ENCODE data around the gene PKIB. TPM values are rescaled to one million over a fixed set of nuclear protein-coding genes. Genes with fewer than 3 reads are reported as not detected.

PKIB gene
- total RNA-seq, 1 donor from 2014 or later, result not detected

- intact Hi-C loops (cut with DNase I), result no loop called here
- Histone ChIP-seq H3K27ac (no peak overlapping the region), H3K36me3 (no peaks in the 10 kb centered on the region), H3K4me3 (no peak overlapping the region), H3K9me3 (no peaks in the 10 kb centered on the region), H3K27me3 (no peaks in the 10 kb centered on the region), H3K4me1 (no peaks in the 10 kb centered on the region)
- no peak for DNase-seq (ENCODE audit: low spot score in 2 of 2)
- TF ChIP-seq, protein P1, sequence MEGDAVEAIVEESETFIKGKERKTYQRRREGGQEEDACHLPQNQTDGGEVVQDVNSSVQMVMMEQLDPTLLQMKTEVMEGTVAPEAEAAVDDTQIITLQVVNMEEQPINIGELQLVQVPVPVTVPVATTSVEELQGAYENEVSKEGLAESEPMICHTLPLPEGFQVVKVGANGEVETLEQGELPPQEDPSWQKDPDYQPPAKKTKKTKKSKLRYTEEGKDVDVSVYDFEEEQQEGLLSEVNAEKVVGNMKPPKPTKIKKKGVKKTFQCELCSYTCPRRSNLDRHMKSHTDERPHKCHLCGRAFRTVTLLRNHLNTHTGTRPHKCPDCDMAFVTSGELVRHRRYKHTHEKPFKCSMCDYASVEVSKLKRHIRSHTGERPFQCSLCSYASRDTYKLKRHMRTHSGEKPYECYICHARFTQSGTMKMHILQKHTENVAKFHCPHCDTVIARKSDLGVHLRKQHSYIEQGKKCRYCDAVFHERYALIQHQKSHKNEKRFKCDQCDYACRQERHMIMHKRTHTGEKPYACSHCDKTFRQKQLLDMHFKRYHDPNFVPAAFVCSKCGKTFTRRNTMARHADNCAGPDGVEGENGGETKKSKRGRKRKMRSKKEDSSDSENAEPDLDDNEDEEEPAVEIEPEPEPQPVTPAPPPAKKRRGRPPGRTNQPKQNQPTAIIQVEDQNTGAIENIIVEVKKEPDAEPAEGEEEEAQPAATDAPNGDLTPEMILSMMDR (IDR thresholded peaks at IDR 0.05), result no peak
These were observed 56.2 kb downstream of the PKIB start for GRCh38 chr6:122666418-122666817.

GRCh38 chr6:122669418-122669817 lies 59.2 kb downstream of the PKIB start:
- Histone ChIP-seq H3K27me3 (no peaks in the 10 kb centered on the region), H3K4me1 (no peaks in the 10 kb centered on the region), H3K9me3 (no peaks in the 10 kb centered on the region), H3K27ac (no peak overlapping the region), H3K36me3 (no peaks in the 10 kb centered on the region), H3K4me3 (no peak overlapping the region)
- intact Hi-C loops (cut with DNase I), result no loop called here
- no peak for DNase-seq (ENCODE audit: low spot score in 2 of 2)
- TF ChIP-seq, protein P1 (IDR thresholded peaks at IDR 0.05), result no peak

DNA sequence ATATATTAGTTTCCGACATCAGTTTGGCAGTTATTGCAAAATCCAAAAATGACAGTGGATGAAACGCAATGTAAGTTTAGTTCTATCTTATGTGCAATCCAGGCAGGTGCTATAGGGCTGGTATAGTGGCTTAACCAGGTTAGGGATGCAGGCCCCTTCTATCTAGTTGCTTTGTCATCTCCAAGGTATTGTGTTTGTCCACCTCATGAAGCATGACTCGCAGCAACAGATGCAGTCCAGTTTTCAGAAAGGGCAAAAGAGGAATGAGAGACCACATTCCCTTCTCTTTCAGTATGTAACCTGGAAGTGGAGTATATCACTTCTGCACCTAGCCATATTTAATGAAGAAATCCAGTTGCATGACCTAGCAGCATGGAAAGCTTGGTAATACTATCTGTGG lies 59.7 kb downstream of the PKIB start:
- Histone ChIP-seq H3K9me3 (no peaks in the 10 kb centered on the region), H3K27me3 (no peaks in the 10 kb centered on the region), H3K36me3 (no peaks in the 10 kb centered on the region), H3K4me1 (no peaks in the 10 kb centered on the region), H3K4me3 (no peak overlapping the region), H3K27ac (no peak overlapping the region)
- TF ChIP-seq, protein P1 (IDR thresholded peaks at IDR 0.05), result no peak
- intact Hi-C loops (cut with DNase I), result no loop called here
- no peak for DNase-seq (ENCODE audit: low spot score in 2 of 2)

GRCh38 chr6:122671251-122671650 lies 61.0 kb downstream of the PKIB start:
- Histone ChIP-seq H3K36me3 (no peaks in the 10 kb centered on the region), H3K4me1 (no peaks in the 10 kb centered on the region), H3K4me3 (no peak overlapping the region), H3K9me3 (no peaks in the 10 kb centered on the region), H3K27me3 (no peaks in the 10 kb centered on the region), H3K27ac (no peak overlapping the region)
- DNase-seq (ENCODE audit: low spot score in 2 of 2), result no peak
- TF ChIP-seq, protein P1 (IDR thresholded peaks at IDR 0.05), result no peak
- intact Hi-C loops (cut with DNase I), result no loop called here

DNA sequence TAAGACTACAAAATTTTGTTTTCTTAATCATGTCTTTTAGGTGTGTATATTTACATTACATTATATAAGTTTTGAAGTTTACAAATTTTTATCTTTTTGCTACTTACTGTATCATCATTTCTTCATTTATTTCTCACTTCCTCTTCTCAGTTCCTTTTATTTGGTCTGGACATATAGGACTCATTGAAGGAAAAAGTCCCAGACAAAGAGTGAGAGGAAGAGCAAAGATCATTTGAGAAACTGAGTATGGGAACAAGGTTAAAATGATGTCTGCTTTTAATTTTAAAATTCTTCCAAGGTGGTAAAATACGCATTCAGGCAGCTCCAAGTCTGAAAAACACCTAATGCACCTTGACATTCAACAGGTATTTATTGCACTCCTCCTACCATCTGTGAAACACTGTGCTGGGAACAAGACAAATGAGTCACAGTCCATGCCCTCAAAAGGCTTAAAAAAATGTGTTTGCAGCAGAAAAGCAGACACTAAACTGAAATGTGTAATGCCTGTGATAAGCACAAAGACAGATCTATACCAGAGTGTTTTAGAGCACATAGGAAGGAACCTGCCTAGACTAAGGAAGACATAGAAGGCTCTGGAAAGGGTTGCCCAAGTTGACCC lies 63.2 kb downstream of the PKIB start:
- Histone ChIP-seq H3K4me3 (no peak overlapping the region), H3K36me3 (no peaks in the 10 kb centered on the region), H3K4me1 (no peaks in the 10 kb centered on the region), H3K27ac (no peak overlapping the region), H3K27me3 (no peaks in the 10 kb centered on the region), H3K9me3 (no peaks in the 10 kb centered on the region)
- intact Hi-C loops (cut with DNase I), result no loop called here
- TF ChIP-seq, protein P1 (IDR thresholded peaks at IDR 0.05), result no peak
- no peak for DNase-seq (ENCODE audit: low spot score in 2 of 2)

DNA sequence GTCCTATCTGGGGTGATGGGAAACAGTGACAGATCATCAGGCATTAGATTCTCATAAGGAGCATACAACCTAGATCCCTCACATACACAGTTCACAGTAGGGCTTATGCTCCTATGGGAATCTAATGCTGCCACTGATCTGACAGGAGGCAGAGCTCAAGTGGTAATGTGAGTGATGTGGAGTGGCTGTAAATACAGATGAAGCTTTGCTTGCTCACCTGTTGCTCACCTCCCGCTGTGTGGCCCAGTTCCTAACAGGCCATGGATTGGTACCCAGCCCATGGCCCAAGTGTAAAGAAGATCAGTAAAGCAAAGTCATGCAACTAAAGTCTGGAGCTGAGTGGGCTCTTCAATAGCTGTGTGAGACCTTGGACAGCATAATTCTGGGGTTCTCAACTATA lies 65.9 kb downstream of the PKIB start:
- no peaks in the 10 kb centered on the region for H3K36me3 ChIP-seq
- no peak overlapping the region for H3K4me3 ChIP-seq
- no peak for DNase-seq (ENCODE audit: low spot score in 2 of 2)
- H3K4me1 ChIP-seq, result no peaks in the 10 kb centered on the region
- no peaks in the 10 kb centered on the region for H3K27me3 ChIP-seq
- no peak overlapping the region for H3K27ac ChIP-seq
- intact Hi-C loops (cut with DNase I), result no loop called here
- TF ChIP-seq, protein P1 (IDR thresholded peaks at IDR 0.05), result no peak
- no peaks in the 10 kb centered on the region for H3K9me3 ChIP-seq
